GM19463 (cell line): ENCODE measurements around the gene DLX6.

Experiments
- ATAC-seq: cut with Tn5 transposase; IDR thresholded peaks from one replicate; pipeline ENCODE4 v1.9.1; 2021; ENCODE audit warnings: mild to moderate bottlenecking, moderate library complexity; ENCODE audit not compliant: unreplicated experiment

The DLX6 gene

GRCh38 chr7:96995406-96996110 lies 9.8 kb upstream of the DLX6 start:
- no peak for ATAC-seq

- ATAC-seq = no peak
Observed at GRCh38 chr7:96996111-96996957, 9.0 kb upstream of the DLX6 start.

- ATAC-seq = no peak
Observed at GRCh38 chr7:96996958-96997511, 8.3 kb upstream of the DLX6 start.

GRCh38 chr7:96997512-96998032 lies 7.8 kb upstream of the DLX6 start:
- no peak for ATAC-seq

- ATAC-seq = no peak
Observed at GRCh38 chr7:96998333-96998732, 7.0 kb upstream of the DLX6 start.

GRCh38 chr7:96998744-96999143 lies 6.6 kb upstream of the DLX6 start:
- no peak for ATAC-seq

GRCh38 chr7:97001221-97001620 lies 4.1 kb upstream of the DLX6 start:
- ATAC-seq = no peak

- no peak for ATAC-seq
Observed at GRCh38 chr7:97001656-97002554, 3.4 kb upstream of the DLX6 start.

- ATAC-seq = no peak
Observed at GRCh38 chr7:97002555-97003261, 2.6 kb upstream of the DLX6 start.

- ATAC-seq = no peak
Observed at GRCh38 chr7:97003262-97004246, 1.8 kb upstream of the DLX6 start.

GRCh38 chr7:97004247-97005182 lies 838 bp upstream of the DLX6 start:
- no peak for ATAC-seq

GRCh38 chr7:97006055-97006815 lies 882 bp downstream of the DLX6 start:
- ATAC-seq = no peak

GRCh38 chr7:97006816-97007582 lies 1.6 kb downstream of the DLX6 start:
- ATAC-seq = no peak

GRCh38 chr7:97007583-97007861 lies 2.2 kb downstream of the DLX6 start:
- no peak for ATAC-seq

- ATAC-seq = no peak
Observed at GRCh38 chr7:97008275-97008917, 3.0 kb downstream of the DLX6 start.
